Osteoblast (primary cell): Measurements from ENCODE around the gene LY6G5C. TPM values are rescaled to one million over a fixed set of nuclear protein-coding genes. Genes with fewer than 3 reads are reported as not detected.
A peak's percentile ranks its signal among the peaks of the same experiment; 100 is the strongest.

ENCODE experiments used
- DNase-seq: peaks from one replicate; pipeline ENCODE4 v3.0.0; 2011; ENCODE audit warnings: low spot score, mixed read lengths; ENCODE audit not compliant: insufficient read length; ENCODE audit errors: missing footprints
- H2AFZ ChIP-seq: 2 replicates; pipeline ENCODE4 v1.6.0; 2011; ENCODE audit warnings: mild to moderate bottlenecking, low read length
- H3K27ac ChIP-seq: 2 replicates; pipeline ENCODE4 v1.5.1; 2011; ENCODE audit warnings: mild to moderate bottlenecking, low read depth, low read length, moderate library complexity
- H3K27me3 ChIP-seq: 2 replicates; pipeline ENCODE4 v1.6.0; 2012; ENCODE audit warnings: mild to moderate bottlenecking, control low read depth, inconsistent platforms, low read length, moderate library complexity; ENCODE audit not compliant: insufficient read depth
- H3K36me3 ChIP-seq: 2 replicates; pipeline ENCODE4 v1.5.1; 2011; ENCODE audit warnings: mild to moderate bottlenecking, low read length, control low read depth, moderate library complexity; ENCODE audit not compliant: insufficient read depth
- H3K4me1 ChIP-seq: 2 replicates; pipeline ENCODE4 v1.5.1; 2011; ENCODE audit warnings: mild to moderate bottlenecking, low read length, control low read depth, moderate library complexity; ENCODE audit not compliant: insufficient read depth
- H3K4me2 ChIP-seq: 2 replicates; pipeline ENCODE4 v1.6.0; 2011; ENCODE audit warnings: mild to moderate bottlenecking, low read length; ENCODE audit not compliant: insufficient read depth
- H3K4me3 ChIP-seq: fragments of 200-600 bp; sonication (generic); 3 replicates; pipeline ENCODE4 v1.5.1; 2012; ENCODE audit warnings: mild to moderate bottlenecking, low read length, inconsistent platforms; ENCODE audit not compliant: insufficient read depth
- H3K79me2 ChIP-seq: 2 replicates; pipeline ENCODE4 v1.6.0; 2012; ENCODE audit warnings: mild to moderate bottlenecking, low read length, control low read depth, inconsistent platforms; ENCODE audit not compliant: insufficient read depth
- H3K9me3 ChIP-seq: 2 replicates; pipeline ENCODE4 v1.5.1; 2011; ENCODE audit warnings: low read depth, low read length, control low read depth
- H4K20me1 ChIP-seq: 2 replicates; pipeline ENCODE4 v1.6.0; 2012; ENCODE audit warnings: mild to moderate bottlenecking, low read length, control low read depth; ENCODE audit not compliant: insufficient read depth
- total RNA-seq: library from RNA; depleted of rRNA; stranded (reverse); fragments of >200 nt; gene quantifications from 2 replicates; pipeline ENCODE4 v1.2.3, GENCODE V29; 2012
- TF ChIP-seq, protein P1 (sequence below): IDR thresholded peaks from 2 replicates; pipeline ENCODE4 v1.5.1; 2011; ENCODE audit warnings: mild to moderate bottlenecking, low read depth, low read length, moderate library complexity; ENCODE audit errors: extremely low read depth

LY6G5C gene, protein sequence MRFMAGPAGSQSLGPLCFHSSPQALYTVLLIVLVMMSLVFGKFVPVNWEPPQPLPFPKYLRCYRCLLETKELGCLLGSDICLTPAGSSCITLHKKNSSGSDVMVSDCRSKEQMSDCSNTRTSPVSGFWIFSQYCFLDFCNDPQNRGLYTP
- 0.59 and 0.72 TPM in 2 replicates for total RNA-seq

DNA sequence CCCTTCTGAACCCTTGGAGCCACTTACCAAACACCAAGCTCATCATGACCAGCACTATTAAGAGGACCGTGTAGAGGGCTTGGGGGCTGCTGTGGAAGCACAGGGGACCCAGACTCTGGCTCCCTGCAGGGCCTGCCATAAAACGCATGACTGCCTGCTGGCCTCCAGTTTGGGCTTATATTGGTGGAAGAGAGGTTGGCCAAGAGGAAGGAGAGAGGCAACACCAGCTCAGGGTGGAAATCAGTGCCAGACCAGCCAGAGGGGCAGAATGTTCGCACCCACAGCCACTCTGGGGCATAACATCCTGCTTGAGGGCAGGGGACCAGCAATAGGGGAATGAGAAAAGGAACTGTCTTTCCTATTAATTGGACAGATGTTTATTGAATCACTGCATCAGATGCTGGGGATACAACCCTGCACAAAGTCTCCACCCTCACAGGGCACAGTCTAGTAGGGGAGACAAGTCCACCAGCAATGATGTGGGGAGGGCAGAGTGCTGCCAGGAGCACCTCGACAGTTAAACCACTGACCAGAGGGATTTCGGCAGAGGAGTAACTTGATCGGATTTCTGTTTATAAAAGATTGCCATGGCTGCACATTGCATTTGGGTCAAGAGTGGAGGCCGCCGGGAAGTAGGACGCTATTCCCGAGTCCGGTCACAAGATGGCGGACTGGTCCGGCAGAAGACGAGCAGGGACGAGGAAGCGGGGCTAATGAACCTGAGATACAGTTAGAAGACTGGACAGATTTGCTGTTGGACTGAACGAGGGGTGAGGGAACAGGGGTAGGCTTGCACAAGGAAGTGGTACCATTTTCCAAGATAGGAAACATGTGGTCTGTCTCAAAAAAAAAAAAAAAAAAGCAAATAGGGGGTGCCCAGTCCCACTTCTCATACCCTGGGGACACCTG lies at the start of gene LY6G5C:
Gene LY6G5C, minus strand, starts transcription at position 842 of the 909 bp plus-strand sequence. Its CDS starts 694 bp downstream, at position 148.
- Histone ChIP-seq H4K20me1 (no peaks in the 10 kb centered on the region), H3K4me3 (peak within 1 kb of the TSS; percentile 71), H3K4me1 (peaks cover 15% of the 10 kb centered on the region), H2AFZ (peak within 1 kb of the TSS; percentile 76), H3K27me3 (no peaks in the 10 kb centered on the region), H3K36me3 (no peaks in the 10 kb centered on the region), H3K4me2 (peak within 1 kb of the TSS; percentile 94), H3K27ac (peak within 1 kb of the TSS; percentile 47), H3K9me3 (no peaks in the 10 kb centered on the region), H3K79me2 (no peaks in the 10 kb centered on the region)
- peak; percentile 97 for DNase-seq
- TF ChIP-seq, protein P1, sequence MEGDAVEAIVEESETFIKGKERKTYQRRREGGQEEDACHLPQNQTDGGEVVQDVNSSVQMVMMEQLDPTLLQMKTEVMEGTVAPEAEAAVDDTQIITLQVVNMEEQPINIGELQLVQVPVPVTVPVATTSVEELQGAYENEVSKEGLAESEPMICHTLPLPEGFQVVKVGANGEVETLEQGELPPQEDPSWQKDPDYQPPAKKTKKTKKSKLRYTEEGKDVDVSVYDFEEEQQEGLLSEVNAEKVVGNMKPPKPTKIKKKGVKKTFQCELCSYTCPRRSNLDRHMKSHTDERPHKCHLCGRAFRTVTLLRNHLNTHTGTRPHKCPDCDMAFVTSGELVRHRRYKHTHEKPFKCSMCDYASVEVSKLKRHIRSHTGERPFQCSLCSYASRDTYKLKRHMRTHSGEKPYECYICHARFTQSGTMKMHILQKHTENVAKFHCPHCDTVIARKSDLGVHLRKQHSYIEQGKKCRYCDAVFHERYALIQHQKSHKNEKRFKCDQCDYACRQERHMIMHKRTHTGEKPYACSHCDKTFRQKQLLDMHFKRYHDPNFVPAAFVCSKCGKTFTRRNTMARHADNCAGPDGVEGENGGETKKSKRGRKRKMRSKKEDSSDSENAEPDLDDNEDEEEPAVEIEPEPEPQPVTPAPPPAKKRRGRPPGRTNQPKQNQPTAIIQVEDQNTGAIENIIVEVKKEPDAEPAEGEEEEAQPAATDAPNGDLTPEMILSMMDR, result peak; percentile 79

DNA sequence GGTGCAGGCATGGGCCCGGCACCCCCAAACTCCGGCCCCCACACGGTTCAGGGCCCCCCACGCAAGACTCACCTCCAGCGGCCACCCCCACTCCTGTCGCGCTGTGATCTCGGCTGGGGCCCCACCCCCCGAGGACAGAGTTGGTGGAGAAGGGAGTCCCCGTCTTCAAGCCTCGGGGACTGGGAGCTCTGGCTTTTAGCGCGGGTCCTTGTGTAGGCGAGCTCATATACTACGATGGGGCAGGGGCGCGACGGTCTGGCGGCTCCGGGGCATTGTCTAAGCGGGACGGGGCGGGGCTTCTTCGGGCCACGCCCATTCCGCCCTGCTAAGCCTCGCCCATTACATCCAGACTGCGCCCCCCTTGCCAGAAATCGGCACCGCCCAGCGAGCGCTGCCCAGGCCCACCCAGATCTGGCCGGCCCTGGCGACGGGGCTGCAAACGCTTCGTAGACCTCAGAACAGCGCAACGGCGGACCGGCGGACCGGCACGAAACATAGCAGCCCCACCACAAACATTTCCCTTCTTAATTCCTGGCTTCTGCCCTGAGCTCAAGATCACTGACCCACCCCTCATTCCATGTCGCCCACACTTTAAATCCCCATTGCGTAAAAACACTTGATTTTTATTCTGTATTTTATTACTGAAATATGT lies 49.2 kb upstream of the LY6G5C start:
- H3K36me3 ChIP-seq, result peaks cover 56% of the 10 kb centered on the region
- peak overlapping the region; percentile 65 for H2AFZ ChIP-seq
- no peaks in the 10 kb centered on the region for H3K9me3 ChIP-seq
- H3K27me3 ChIP-seq, result no peaks in the 10 kb centered on the region
- TF ChIP-seq, protein P1, result no peak
- peaks cover 34% of the 10 kb centered on the region for H3K79me2 ChIP-seq
- H3K27ac ChIP-seq, result peak overlapping the region; percentile 87
- peaks cover 28% of the 10 kb centered on the region for H4K20me1 ChIP-seq
- H3K4me2 ChIP-seq, result peak overlapping the region; percentile 91
- peaks cover 27% of the 10 kb centered on the region for H3K4me1 ChIP-seq
- DNase-seq, result peak; percentile 97
- H3K4me3 ChIP-seq, result peak overlapping the region; percentile 92

DNA sequence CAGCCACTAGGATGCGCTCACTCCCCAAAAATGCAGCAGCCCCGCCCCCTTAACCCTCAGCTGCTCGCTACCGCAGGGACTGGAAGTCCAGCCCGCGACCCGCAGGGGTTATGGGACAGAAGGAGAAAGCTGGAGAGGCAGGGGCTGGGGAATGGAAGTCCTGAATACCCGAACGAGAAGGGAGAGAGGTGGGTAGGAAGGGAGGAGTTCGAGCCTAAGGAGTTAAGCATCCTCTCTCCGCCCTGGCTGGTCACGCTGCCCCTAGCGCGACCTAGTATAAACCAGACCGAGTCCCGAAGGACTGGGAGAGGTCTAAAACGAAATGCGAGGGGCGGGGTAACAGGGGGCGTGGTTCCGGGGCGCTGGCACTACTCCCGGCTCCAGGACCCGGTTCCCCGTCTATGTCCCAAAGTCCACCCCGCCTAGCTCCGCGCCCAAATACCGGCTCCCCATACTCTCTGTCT lies 48.7 kb upstream of the LY6G5C start:
- Histone ChIP-seq H3K9me3 (no peaks in the 10 kb centered on the region), H3K79me2 (peaks cover 29% of the 10 kb centered on the region), H4K20me1 (peaks cover 24% of the 10 kb centered on the region), H3K4me2 (peak overlapping the region; percentile 91), H3K4me3 (peak overlapping the region; percentile 92), H3K27me3 (no peaks in the 10 kb centered on the region), H3K27ac (peak overlapping the region; percentile 87), H3K36me3 (peaks cover 56% of the 10 kb centered on the region), H3K4me1 (peaks cover 24% of the 10 kb centered on the region), H2AFZ (peak overlapping the region; percentile 82)
- TF ChIP-seq, protein P1, result no peak
- DNase-seq, result peak; percentile 99
